GM23338 (cell line): Measurements from ENCODE around the gene PRUNE2. TPM values are rescaled to one million over a fixed set of nuclear protein-coding genes. Genes with fewer than 3 reads are reported as not detected.

ENCODE experiments used
- ATAC-seq: fragments of 200-7000 bp; cut with Tn5 transposase; 3 replicates; pipeline ENCODE4 v1.9.1; 2020
- DNase-seq: peaks from one replicate; pipeline ENCODE4 v3.0.0-alpha.2; 2015; ENCODE audit warnings: low spot score
- H2AFZ ChIP-seq: fragments of 200-600 bp; sonication (generic); 2 replicates; pipeline ENCODE4 v1.8.0; 2016; ENCODE audit warnings: antibody characterized with exemption, mild to moderate bottlenecking, moderate library complexity
- H3F3A ChIP-seq: fragments of 200-600 bp; sonication (generic); replicated peaks from 2 replicates; pipeline ENCODE4 v1.8.0; 2017; ENCODE audit warnings: antibody characterized with exemption, mixed run types, low read depth
- H3K27ac ChIP-seq: fragments of 200-600 bp; sonication (generic); 2 replicates; pipeline ENCODE4 v1.6.1; 2016; ENCODE audit warnings: low read depth
- H3K27me3 ChIP-seq: fragments of 200-600 bp; sonication (generic); 2 replicates; pipeline ENCODE4 v1.8.0; 2016; ENCODE audit warnings: mild to moderate bottlenecking, mixed run types, moderate library complexity; ENCODE audit not compliant: insufficient read depth
- H3K36me3 ChIP-seq: fragments of 200-600 bp; sonication (generic); 2 replicates; pipeline ENCODE4 v1.8.0; 2016; ENCODE audit warnings: mild to moderate bottlenecking; ENCODE audit not compliant: insufficient read depth
- H3K4me1 ChIP-seq: fragments of 200-600 bp; sonication (generic); 2 replicates; pipeline ENCODE4 v1.8.0; 2016; ENCODE audit warnings: mild to moderate bottlenecking, moderate library complexity; ENCODE audit not compliant: insufficient read depth
- H3K4me2 ChIP-seq: fragments of 200-600 bp; sonication (generic); 2 replicates; pipeline ENCODE4 v1.7.1; 2017; ENCODE audit warnings: mixed run types
- H3K4me3 ChIP-seq: fragments of 200-600 bp; sonication (generic); 2 replicates; pipeline ENCODE4 v1.6.1; 2016; ENCODE audit warnings: mixed run types
- H3K79me2 ChIP-seq: fragments of 200-600 bp; sonication (generic); replicated peaks from 2 replicates; pipeline ENCODE4 v1.8.0; 2017; ENCODE audit warnings: mild to moderate bottlenecking; ENCODE audit not compliant: insufficient read depth
- H3K9me2 ChIP-seq: fragments of 200-600 bp; sonication (generic); 2 replicates; pipeline ENCODE4 v1.8.0; 2017; ENCODE audit not compliant: insufficient read depth
- H4K20me1 ChIP-seq: fragments of 200-600 bp; sonication (generic); replicated peaks from 2 replicates; pipeline ENCODE4 v1.8.0; 2017; ENCODE audit warnings: mild to moderate bottlenecking; ENCODE audit not compliant: insufficient read depth
- H3K27ac Mint-ChIP-seq: 2 replicates; pipeline ENCODE4 v1.8.0; 2020; ENCODE audit warnings: inconsistent platforms, mild to moderate bottlenecking, moderate library complexity, mixed read lengths
- H3K27me3 Mint-ChIP-seq: 3 replicates; pipeline ENCODE4 v1.8.0; 2022; ENCODE audit warnings: low read depth, mild to moderate bottlenecking, moderate library complexity, mixed read lengths, inconsistent platforms; ENCODE audit not compliant: insufficient read depth, poor library complexity
- H3K36me3 Mint-ChIP-seq: 3 replicates; pipeline ENCODE4 v1.8.0; 2021; ENCODE audit warnings: low read depth, mild to moderate bottlenecking, inconsistent platforms, moderate library complexity, mixed read lengths
- H3K4me1 Mint-ChIP-seq: 3 replicates; pipeline ENCODE4 v1.8.0; 2020; ENCODE audit warnings: mild to moderate bottlenecking, inconsistent platforms, mixed read lengths
- H3K4me3 Mint-ChIP-seq: 3 replicates; pipeline ENCODE4 v1.8.0; 2021; ENCODE audit warnings: moderate library complexity, mild to moderate bottlenecking, inconsistent platforms, mixed read lengths
- H3K9me3 Mint-ChIP-seq: 3 replicates; pipeline ENCODE4 v1.8.0; 2020; ENCODE audit warnings: moderate library complexity, mild to moderate bottlenecking, inconsistent platforms, mixed read lengths
- CREB1 ChIP-seq: fragments of 250-450 bp; sonication (Bioruptor Pico); IDR thresholded peaks from 2 replicates; pipeline ENCODE4 v1.5.0; 2020; ENCODE audit warnings: low read depth, mild to moderate bottlenecking, moderate library complexity
- CTCF ChIP-seq, 2 experiments: fragments of 200-600 bp in 1 of 2; sonication (generic) in 1 of 2; conservative IDR thresholded peaks; 2 replicates each; pipeline versions ENCODE4 v1.5.1 to v1.6.1; 2016 to 2017; ENCODE audit warnings: antibody characterized with exemption in 2 of 2, low read depth in 2 of 2, mild to moderate bottlenecking in 2 of 2, moderate library complexity in 1 of 2
- EZH2 ChIP-seq: fragments of 200-600 bp; sonication (generic); IDR thresholded peaks from one replicate; pipeline ENCODE4 v1.8.0; 2017; ENCODE audit warnings: antibody characterized with exemption, mild to moderate bottlenecking, low read depth; ENCODE audit not compliant: unreplicated experiment
- EZH2phosphoT487 ChIP-seq: fragments of 200-600 bp; sonication (generic); IDR thresholded peaks from one replicate; pipeline ENCODE4 v1.8.1; 2018; ENCODE audit warnings: antibody characterized with exemption; ENCODE audit not compliant: unreplicated experiment
- JUNB ChIP-seq: IDR thresholded peaks from one replicate; pipeline ENCODE4 v1.6.1; 2016; ENCODE audit warnings: antibody characterized with exemption; ENCODE audit not compliant: unreplicated experiment
- NANOG ChIP-seq: IDR thresholded peaks from 2 replicates; pipeline ENCODE4 v1.6.1; 2016; ENCODE audit warnings: antibody characterized with exemption, borderline replicate concordance
- POLR2AphosphoS5 ChIP-seq: IDR thresholded peaks from 2 replicates; pipeline ENCODE4 v1.6.1; 2016; ENCODE audit warnings: antibody characterized with exemption, low read depth
- STAT1 ChIP-seq: IDR thresholded peaks from one replicate; pipeline ENCODE4 v1.6.1; 2016; ENCODE audit warnings: antibody characterized with exemption; ENCODE audit not compliant: unreplicated experiment
- ZNF114 ChIP-seq: fragments of 250-450 bp; sonication (Bioruptor Pico); IDR thresholded peaks from 2 replicates; pipeline ENCODE4 v1.5.0; 2020; ENCODE audit warnings: mild to moderate bottlenecking, moderate library complexity
- ZNF331 ChIP-seq: fragments of 250-450 bp; sonication (Bioruptor Pico); IDR thresholded peaks from 2 replicates; pipeline ENCODE4 v1.5.0; 2020; ENCODE audit warnings: low read depth, mild to moderate bottlenecking, moderate library complexity
- ZNF462 ChIP-seq: fragments of 250-450 bp; sonication (Bioruptor Pico); IDR thresholded peaks from 2 replicates; pipeline ENCODE4 v1.5.0; 2020; ENCODE audit warnings: mild to moderate bottlenecking, moderate library complexity
- polyA plus RNA-seq: library from polyadenylated mRNA; unstranded; fragments of >200 nt; fragmentation: Nextera tagmentation; extraction: Ambion mirVana; gene quantifications from 2 replicates; pipeline ENCODE4 v1.2.1, GENCODE V29; 2016
- total RNA-seq: library from RNA; depleted of rRNA; stranded (reverse); fragments of >200 nt; shearing (Covaris generic); gene quantifications from 2 replicates; pipeline ENCODE4 v1.2.3, GENCODE V29; 2014
- TF ChIP-seq, protein P1 (sequence below): IDR thresholded peaks from 2 replicates; pipeline ENCODE4 v1.6.1; 2016; ENCODE audit warnings: antibody characterized with exemption
- TF ChIP-seq, protein P2 (sequence below): IDR thresholded peaks from one replicate; pipeline ENCODE4 v1.6.1; 2018; ENCODE audit warnings: antibody characterized with exemption; ENCODE audit not compliant: unreplicated experiment

Gene PRUNE2
- total and polyA plus RNA-seq, 2 experiments from 2014 or later, result 10.6 to 26.5 TPM

- H3K9me2 ChIP-seq, result no peaks in the 10 kb centered on the region
- H3K36me3 ChIP-seq, result no peaks in the 10 kb centered on the region
- no peak overlapping the region for H3K4me3 ChIP-seq
- H4K20me1 ChIP-seq, result no peaks in the 10 kb centered on the region
- no peaks in the 10 kb centered on the region for H3F3A ChIP-seq
- DNase-seq, result no peak
- peaks cover 4% of the 10 kb centered on the region; the same call in 2 of the 3 replicates for H3K4me1 Mint-ChIP-seq
- H3K27me3 ChIP-seq, result no peaks in the 10 kb centered on the region
- no peaks in the 10 kb centered on the region for H3K36me3 Mint-ChIP-seq
- H3K4me1 ChIP-seq, result no peaks in the 10 kb centered on the region
- no peak overlapping the region for H3K4me3 Mint-ChIP-seq
- H3K27ac Mint-ChIP-seq, result no peak overlapping the region
- H3K9me3 Mint-ChIP-seq, result no peaks in the 10 kb centered on the region
- H3K4me2 ChIP-seq, result no peak overlapping the region
- TF ChIP-seq POLR2AphosphoS5, result no peak
- TF ChIP-seq ZNF331 (CRISPR knock-in tag), result no peak
- no peak for TF ChIP-seq CREB1 (CRISPR knock-in tag)
- TF ChIP-seq CTCF (conservative IDR thresholded peaks at IDR 0.05; ENCODE audit: low read depth in 2 of 2), result no peak
- no peak for TF ChIP-seq EZH2phosphoT487
- TF ChIP-seq ZNF114 (CRISPR knock-in tag), result no peak
- TF ChIP-seq NANOG, result no peak
- no peak for TF ChIP-seq JUNB
- TF ChIP-seq EZH2, result no peak
- TF ChIP-seq, protein P1, sequence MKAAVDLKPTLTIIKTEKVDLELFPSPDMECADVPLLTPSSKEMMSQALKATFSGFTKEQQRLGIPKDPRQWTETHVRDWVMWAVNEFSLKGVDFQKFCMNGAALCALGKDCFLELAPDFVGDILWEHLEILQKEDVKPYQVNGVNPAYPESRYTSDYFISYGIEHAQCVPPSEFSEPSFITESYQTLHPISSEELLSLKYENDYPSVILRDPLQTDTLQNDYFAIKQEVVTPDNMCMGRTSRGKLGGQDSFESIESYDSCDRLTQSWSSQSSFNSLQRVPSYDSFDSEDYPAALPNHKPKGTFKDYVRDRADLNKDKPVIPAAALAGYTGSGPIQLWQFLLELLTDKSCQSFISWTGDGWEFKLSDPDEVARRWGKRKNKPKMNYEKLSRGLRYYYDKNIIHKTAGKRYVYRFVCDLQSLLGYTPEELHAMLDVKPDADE, result no peak
- TF ChIP-seq ZNF462, result no peak
- TF ChIP-seq, protein P2, sequence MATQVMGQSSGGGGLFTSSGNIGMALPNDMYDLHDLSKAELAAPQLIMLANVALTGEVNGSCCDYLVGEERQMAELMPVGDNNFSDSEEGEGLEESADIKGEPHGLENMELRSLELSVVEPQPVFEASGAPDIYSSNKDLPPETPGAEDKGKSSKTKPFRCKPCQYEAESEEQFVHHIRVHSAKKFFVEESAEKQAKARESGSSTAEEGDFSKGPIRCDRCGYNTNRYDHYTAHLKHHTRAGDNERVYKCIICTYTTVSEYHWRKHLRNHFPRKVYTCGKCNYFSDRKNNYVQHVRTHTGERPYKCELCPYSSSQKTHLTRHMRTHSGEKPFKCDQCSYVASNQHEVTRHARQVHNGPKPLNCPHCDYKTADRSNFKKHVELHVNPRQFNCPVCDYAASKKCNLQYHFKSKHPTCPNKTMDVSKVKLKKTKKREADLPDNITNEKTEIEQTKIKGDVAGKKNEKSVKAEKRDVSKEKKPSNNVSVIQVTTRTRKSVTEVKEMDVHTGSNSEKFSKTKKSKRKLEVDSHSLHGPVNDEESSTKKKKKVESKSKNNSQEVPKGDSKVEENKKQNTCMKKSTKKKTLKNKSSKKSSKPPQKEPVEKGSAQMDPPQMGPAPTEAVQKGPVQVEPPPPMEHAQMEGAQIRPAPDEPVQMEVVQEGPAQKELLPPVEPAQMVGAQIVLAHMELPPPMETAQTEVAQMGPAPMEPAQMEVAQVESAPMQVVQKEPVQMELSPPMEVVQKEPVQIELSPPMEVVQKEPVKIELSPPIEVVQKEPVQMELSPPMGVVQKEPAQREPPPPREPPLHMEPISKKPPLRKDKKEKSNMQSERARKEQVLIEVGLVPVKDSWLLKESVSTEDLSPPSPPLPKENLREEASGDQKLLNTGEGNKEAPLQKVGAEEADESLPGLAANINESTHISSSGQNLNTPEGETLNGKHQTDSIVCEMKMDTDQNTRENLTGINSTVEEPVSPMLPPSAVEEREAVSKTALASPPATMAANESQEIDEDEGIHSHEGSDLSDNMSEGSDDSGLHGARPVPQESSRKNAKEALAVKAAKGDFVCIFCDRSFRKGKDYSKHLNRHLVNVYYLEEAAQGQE, result no peak
- no peak for TF ChIP-seq STAT1
- no peaks in the 10 kb centered on the region for H3K79me2 ChIP-seq
- H3K27me3 Mint-ChIP-seq, result peaks cover 2% of the 10 kb centered on the region
- no peak overlapping the region for H2AFZ ChIP-seq
- H3K27ac ChIP-seq, result no peak overlapping the region
- ATAC-seq, result no peak
Measured at GRCh38 chr9:76616780-76617179, 289.1 kb downstream of the PRUNE2 start.
